HepG2 (cell line): ENCODE measurements around the gene CSH1. TPM values are rescaled to one million over a fixed set of nuclear protein-coding genes. Genes with fewer than 3 reads are reported as not detected.
A peak's percentile ranks its signal among the peaks of the same experiment; 100 is the strongest.

ENCODE experiments used
- ATAC-seq: fragments of 200-7000 bp; cut with Tn5 transposase; 3 replicates; pipeline ENCODE4 v1.9.1; 2020; ENCODE audit warnings: mild to moderate bottlenecking, moderate library complexity
- BruUV-seq: library from RNA; stranded (reverse); fragments of 400-500 nt; replicated peaks from 2 replicates; lab custom pipeline; 2021; lab: Mats Ljungman, UMichigan
- CTCF ChIA-PET: fragments of 300-600 bp; formaldehyde crosslinking; extraction: SDS; loops from one replicate; lab custom pipeline; 2021; ENCODE audit warnings: low total read pairs, inconsistent platforms, low intra/inter-chr PET ratio; lab: Yijun Ruan, JAX
- POLR2A ChIA-PET: fragments of 350-600 bp; sonication (Branson Sonifier 250); formaldehyde crosslinking; loops from one replicate; lab custom pipeline; 2020; ENCODE audit warnings: antibody characterized with exemption, inconsistent platforms; lab: Yijun Ruan, JAX
- DNase-seq: peaks from one replicate; pipeline ENCODE4 v3.0.0-alpha.2; 2015; ENCODE audit warnings: low spot score
- FAIRE-seq: peaks from 3 replicates; lab custom pipeline; 2011; peaks lifted over from hg19 to GRCh38; lab: Jason Lieb, UNC
- H2AFZ ChIP-seq: one replicate; pipeline ENCODE4 v1.6.1; 2011; ENCODE audit warnings: low read length, inconsistent platforms
- H3K27ac ChIP-seq: fragments of 300-600 bp; 3 replicates; pipeline ENCODE4 v1.8.0; 2011; ENCODE audit warnings: mixed run types, mild to moderate bottlenecking, mixed read lengths, low read length, inconsistent platforms; ENCODE audit not compliant: insufficient read depth; ENCODE audit errors: extremely low read length
- H3K27me3 ChIP-seq, 2 experiments: fragments of 200-600 bp in 1 of 2; 2 replicates in 1 of 2; 3 replicates in 1 of 2; pipeline versions ENCODE4 v1.6.0 to v1.8.0; 2011; ENCODE audit warnings: low read length in 2 of 2, mild to moderate bottlenecking in 2 of 2, moderate library complexity in 2 of 2, inconsistent platforms in 1 of 2; ENCODE audit not compliant: insufficient read depth in 2 of 2, control insufficient read depth in 1 of 2
- H3K36me3 ChIP-seq, 2 experiments: fragments of 200-600 bp in 1 of 2; replicated peaks in 1 of 2; 2 replicates in 1 of 2; 3 replicates in 1 of 2; pipeline versions ENCODE4 v1.5.1 to v1.8.0; 2011; ENCODE audit warnings: low read length in 2 of 2, inconsistent platforms in 1 of 2; ENCODE audit not compliant: insufficient read depth in 2 of 2, control insufficient read depth in 1 of 2
- H3K4me1 ChIP-seq: 2 replicates; pipeline ENCODE4 v1.5.1; 2012; ENCODE audit warnings: low read length, inconsistent platforms; ENCODE audit not compliant: insufficient read depth
- H3K4me2 ChIP-seq: 2 replicates; pipeline ENCODE4 v1.6.0; 2011; ENCODE audit warnings: low read depth, low read length, inconsistent platforms
- H3K4me3 ChIP-seq, 3 experiments: fragments of 200-600 bp in 1 of 3; sonication (generic), shearing (Covaris generic) in 1 of 3; replicated peaks in 1 of 3; 2 replicates each; pipeline ENCODE4 v1.5.1; 2011 to 2016; ENCODE audit warnings: low read length in 3 of 3, inconsistent platforms in 2 of 3, low read depth in 2 of 3, mild to moderate bottlenecking in 2 of 3, control low read depth in 1 of 3, mixed read lengths in 1 of 3; ENCODE audit not compliant: insufficient read depth in 1 of 3
- H3K79me2 ChIP-seq: one replicate; pipeline ENCODE4 v1.6.1; 2011; ENCODE audit warnings: low read length, inconsistent platforms; ENCODE audit not compliant: insufficient read depth
- H3K9ac ChIP-seq: 2 replicates; pipeline ENCODE4 v1.6.0; 2011; ENCODE audit warnings: mild to moderate bottlenecking, low read depth, low read length, inconsistent platforms; ENCODE audit not compliant: insufficient read depth
- H3K9me3 ChIP-seq: 2 replicates; pipeline ENCODE4 v1.5.1; 2012; ENCODE audit warnings: mild to moderate bottlenecking, low read length
- H4K20me1 ChIP-seq: 2 replicates; pipeline ENCODE4 v1.6.0; 2011; ENCODE audit warnings: inconsistent platforms, mild to moderate bottlenecking, low read length, moderate library complexity; ENCODE audit not compliant: insufficient read depth
- ASH2L ChIP-seq: fragments of 300-600, 200-600 bp; sonication (generic); IDR thresholded peaks from 2 replicates; pipeline ENCODE4 v1.7.0; 2017; ENCODE audit warnings: low read depth, mild to moderate bottlenecking, moderate library complexity, mixed read lengths, low read length; ENCODE audit not compliant: insufficient read length
- GLI4 ChIP-seq: sonication (generic); formaldehyde crosslinking; IDR thresholded peaks from 2 replicates; pipeline ENCODE4 v1.5.1; 2020; ENCODE audit warnings: missing genetic modification reagents, mild to moderate bottlenecking, moderate library complexity, borderline replicate concordance
- MAFF ChIP-seq: IDR thresholded peaks from 2 replicates; pipeline ENCODE4 v1.6.1; 2011; ENCODE audit warnings: low read depth, low read length, improper control_type of control experiment
- MAFK ChIP-seq, 2 experiments: IDR thresholded peaks in 1 of 2; conservative IDR thresholded peaks in 1 of 2; 2 replicates each; pipeline ENCODE4 v1.6.1; 2011; ENCODE audit warnings: improper control_type of control experiment in 2 of 2, low read length in 2 of 2
- MIXL1 ChIP-seq: IDR thresholded peaks from 2 replicates; pipeline ENCODE4 v1.6.1; 2016
- RXRB ChIP-seq: IDR thresholded peaks from 2 replicates; pipeline ENCODE4 v1.6.1; 2016; ENCODE audit warnings: borderline replicate concordance, missing genetic modification reagents, missing compliant biosample characterization
- SMC3 ChIP-seq: IDR thresholded peaks from 2 replicates; pipeline ENCODE4 v1.6.1; 2011; ENCODE audit warnings: low read length, improper control_type of control experiment
- SNAPC2 ChIP-seq: sonication (generic); formaldehyde crosslinking; IDR thresholded peaks from 2 replicates; pipeline ENCODE4 v1.8.1; 2022; ENCODE audit warnings: mild to moderate bottlenecking, missing genetic modification reagents
- TSC22D2 ChIP-seq: sonication (generic); formaldehyde crosslinking; IDR thresholded peaks from 2 replicates; pipeline ENCODE4 v1.5.1; 2020; ENCODE audit warnings: missing genetic modification reagents, mild to moderate bottlenecking, borderline replicate concordance
- ZNF281 ChIP-seq: sonication (generic); formaldehyde crosslinking; IDR thresholded peaks from 2 replicates; pipeline ENCODE4 v1.4.0; 2020; ENCODE audit warnings: missing genetic modification reagents, borderline replicate concordance
- ZSCAN5A ChIP-seq: sonication (generic); formaldehyde crosslinking; IDR thresholded peaks from 2 replicates; pipeline ENCODE4 v1.8.0; 2022; ENCODE audit warnings: mild to moderate bottlenecking, missing genetic modification reagents, borderline replicate concordance
- WGBS: methylation state at CpG from one replicate; pipeline ENCODE4 v1.1.6; 2017; ENCODE audit warnings: low lambda C conversion rate; 5-methylcytosine and 5-hydroxymethylcytosine counted together
- in situ Hi-C: cut with HindIII; loops from 2 replicates; pipeline ENCODE4 v1.10.0; 2017; ENCODE audit warnings: low pct_unique_long_range_greater_than_20kb; ENCODE audit not compliant: extremely low pct_ligation_motif_present
- intact Hi-C: fragments of 100-400 bp; cut with micrococcal nuclease; formaldehyde crosslinking; loops from one replicate; pipeline ENCODE4 v1.10.0; 2022; ENCODE audit not compliant: unreplicated experiment
- polyA plus RNA-seq, 8 experiments: library from polyadenylated mRNA; depleted of rRNA in 3 of 8; stranded (reverse) in 7 of 8; unstranded in 1 of 8; fragments of >200 nt; fragmentation: Illumina TruSeq in 4 of 8; extraction: Trizol in 4 of 8; gene quantifications; 2 replicates each; pipeline versions ENCODE4 v1.2.1 to v1.2.3, GENCODE V29; 2011 to 2016; ENCODE audit warnings: low read depth in 4 of 8, missing spikeins in 1 of 8, mixed read lengths in 1 of 8; ENCODE audit not compliant: insufficient read depth in 1 of 8
- total RNA-seq, 5 experiments: library from RNA; depleted of rRNA; stranded (reverse); fragments of >200 nt; fragmentation: Illumina TruSeq; extraction: Trizol; gene quantifications; 2 replicates each; pipeline ENCODE4 v1.2.3, GENCODE V29; 2016; ENCODE audit warnings: low read depth in 1 of 5
- TF ChIP-seq, protein P1 (sequence below): sonication (generic); formaldehyde crosslinking; conservative IDR thresholded peaks from 2 replicates; pipeline ENCODE4 v1.4.0; 2020; ENCODE audit warnings: missing genetic modification reagents
- TF ChIP-seq, protein P2 (sequence below): IDR thresholded peaks from 2 replicates; pipeline ENCODE4 v1.6.1; 2016; ENCODE audit warnings: low read depth, borderline replicate concordance
- TF ChIP-seq, protein P3 (sequence below): sonication (generic); formaldehyde crosslinking; IDR thresholded peaks from 2 replicates; pipeline ENCODE4 v1.4.0; 2020; ENCODE audit warnings: missing genetic modification reagents

CSH1 gene
- total and polyA plus RNA-seq, 2 of the 13 experiments (the other 11 are each of a cell fraction or from before 2014, with no cell fraction given) = not detected

DNA sequence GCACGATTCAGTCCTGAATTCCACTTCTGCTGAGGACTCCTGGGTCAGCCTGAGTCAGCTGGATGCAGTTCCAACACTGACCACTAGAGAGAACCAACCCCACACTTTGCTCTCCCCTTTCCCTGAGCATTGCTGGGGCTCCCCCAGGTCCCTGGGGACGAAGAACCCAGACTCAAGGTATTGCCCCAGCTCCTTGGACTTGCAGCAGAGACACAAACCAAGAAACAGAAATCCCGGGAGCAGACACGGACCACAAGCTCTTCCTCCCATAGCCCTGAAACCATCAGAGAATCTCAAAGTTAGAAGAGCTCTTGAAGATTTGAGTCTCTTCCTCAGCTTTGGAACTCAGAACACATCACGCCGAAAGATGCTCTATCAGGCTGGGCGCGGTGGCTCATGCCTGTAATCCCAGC, 22.9 kb upstream of the CSH1 start:
- Histone ChIP-seq H2AFZ (no peak overlapping the region), H3K36me3 (no peaks in the 10 kb centered on the region), H3K27ac (no peak overlapping the region), H3K27me3 (peaks cover under 1 to 24% of the 10 kb centered on the region in 2 experiments; a peak in 3 of 5 replicates), H3K9ac (no peak overlapping the region), H3K4me1 (peaks cover 16% of the 10 kb centered on the region), H3K9me3 (no peaks in the 10 kb centered on the region), H3K4me3 (no peak overlapping the region), H3K4me2 (no peak overlapping the region), H3K79me2 (no peaks in the 10 kb centered on the region), H4K20me1 (no peaks in the 10 kb centered on the region)
- FAIRE-seq (peak; percentile 23), ATAC-seq (peak; percentile 92), DNase-seq (peak; percentile 44)
- 33% methylated on average over 8 of the region's 8 CpGs for WGBS
- intact Hi-C loops (loop anchor here (2.0 to 10.0 kb wide), 4 partner anchors 31 to 215 kb away; partner anchors contain the start of gene ERN1), in situ Hi-C loops (no loop called here)
- no TSS peak for BruUV-seq
- ChIA-PET POLR2A (interaction anchor here (1.1 to 2.2 kb wide), 3 partner anchors 27 to 226 kb away, joined by 3 to 10 read pairs (median 4); no protein-coding TSS in a partner anchor), CTCF (interaction anchor here (0.7 to 2.6 kb wide), 6 partner anchors 27 to 214 kb away, joined by 3 to 27 read pairs (median 12); no protein-coding TSS in a partner anchor)
- TF ChIP-seq, protein P1, sequence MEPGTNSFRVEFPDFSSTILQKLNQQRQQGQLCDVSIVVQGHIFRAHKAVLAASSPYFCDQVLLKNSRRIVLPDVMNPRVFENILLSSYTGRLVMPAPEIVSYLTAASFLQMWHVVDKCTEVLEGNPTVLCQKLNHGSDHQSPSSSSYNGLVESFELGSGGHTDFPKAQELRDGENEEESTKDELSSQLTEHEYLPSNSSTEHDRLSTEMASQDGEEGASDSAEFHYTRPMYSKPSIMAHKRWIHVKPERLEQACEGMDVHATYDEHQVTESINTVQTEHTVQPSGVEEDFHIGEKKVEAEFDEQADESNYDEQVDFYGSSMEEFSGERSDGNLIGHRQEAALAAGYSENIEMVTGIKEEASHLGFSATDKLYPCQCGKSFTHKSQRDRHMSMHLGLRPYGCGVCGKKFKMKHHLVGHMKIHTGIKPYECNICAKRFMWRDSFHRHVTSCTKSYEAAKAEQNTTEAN (CRISPR knock-in tag) = no peak
- TF ChIP-seq MIXL1 (CRISPR knock-in tag) (no peak), ZNF281 (no peak), GLI4 (CRISPR knock-in tag) (no peak), MAFK (conservative IDR thresholded peaks at IDR 0.05 in 1 of 2, IDR thresholded peaks at IDR 0.05 in 1 of 2; ENCODE audit: low read length in 2 of 2) (peak in 1 of 2 experiments; percentile 31; a peak in 1 of 4 replicates), TSC22D2 (CRISPR knock-in tag) (peak; percentile 68; the same call in 1 of the 2 replicates), SMC3 (peak; percentile 79), ZSCAN5A (CRISPR knock-in tag) (no peak), ASH2L (no peak), MAFF (peak; percentile 44; the same call in 1 of the 2 replicates), RXRB (CRISPR knock-in tag) (peak; percentile 44; the same call in 1 of the 2 replicates), SNAPC2 (CRISPR knock-in tag) (no peak)
- TF ChIP-seq, protein P2, sequence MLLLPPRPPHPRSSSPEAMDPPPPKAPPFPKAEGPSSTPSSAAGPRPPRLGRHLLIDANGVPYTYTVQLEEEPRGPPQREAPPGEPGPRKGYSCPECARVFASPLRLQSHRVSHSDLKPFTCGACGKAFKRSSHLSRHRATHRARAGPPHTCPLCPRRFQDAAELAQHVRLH (CRISPR knock-in tag) = peak; percentile 48; the same call in 1 of the 2 replicates
- TF ChIP-seq, protein P3, sequence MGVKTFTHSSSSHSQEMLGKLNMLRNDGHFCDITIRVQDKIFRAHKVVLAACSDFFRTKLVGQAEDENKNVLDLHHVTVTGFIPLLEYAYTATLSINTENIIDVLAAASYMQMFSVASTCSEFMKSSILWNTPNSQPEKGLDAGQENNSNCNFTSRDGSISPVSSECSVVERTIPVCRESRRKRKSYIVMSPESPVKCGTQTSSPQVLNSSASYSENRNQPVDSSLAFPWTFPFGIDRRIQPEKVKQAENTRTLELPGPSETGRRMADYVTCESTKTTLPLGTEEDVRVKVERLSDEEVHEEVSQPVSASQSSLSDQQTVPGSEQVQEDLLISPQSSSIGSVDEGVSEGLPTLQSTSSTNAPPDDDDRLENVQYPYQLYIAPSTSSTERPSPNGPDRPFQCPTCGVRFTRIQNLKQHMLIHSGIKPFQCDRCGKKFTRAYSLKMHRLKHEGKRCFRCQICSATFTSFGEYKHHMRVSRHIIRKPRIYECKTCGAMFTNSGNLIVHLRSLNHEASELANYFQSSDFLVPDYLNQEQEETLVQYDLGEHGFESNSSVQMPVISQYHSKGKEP (CRISPR knock-in tag) = 0 out of 2 replicates have a peak, but pooled peaks have one; percentile 36
